Caki2 (cell line): ENCODE measurements around the gene SPP1. TPM values are rescaled to one million over a fixed set of nuclear protein-coding genes. Genes with fewer than 3 reads are reported as not detected.
A peak's percentile ranks its signal among the peaks of the same experiment; 100 is the strongest.
"Not testable (repeated sequence)": the region's sequence is repeated elsewhere in the genome, so short reads cannot be mapped to it uniquely, and the experiment has no call there.

Experiments
- DNase-seq: peaks from one replicate; pipeline ENCODE4 v3.0.0-alpha.2; 2015; ENCODE audit warnings: low read depth
- in situ Hi-C: cut with HindIII; loops from 2 replicates; pipeline ENCODE4 v1.10.0; 2016; ENCODE audit warnings: low sequenced_read_pairs, low pct_unique_long_range_greater_than_20kb, mixed read lengths
- total RNA-seq: library from RNA; depleted of rRNA; stranded (reverse); fragments of >200 nt; shearing (Covaris generic); gene quantifications from 2 replicates; pipeline ENCODE4 v1.2.3, GENCODE V29; 2014; ENCODE audit warnings: low replicate concordance; rRNA removed

The SPP1 gene
- 7,203 and 7,403 TPM in 2 replicates for total RNA-seq

DNA sequence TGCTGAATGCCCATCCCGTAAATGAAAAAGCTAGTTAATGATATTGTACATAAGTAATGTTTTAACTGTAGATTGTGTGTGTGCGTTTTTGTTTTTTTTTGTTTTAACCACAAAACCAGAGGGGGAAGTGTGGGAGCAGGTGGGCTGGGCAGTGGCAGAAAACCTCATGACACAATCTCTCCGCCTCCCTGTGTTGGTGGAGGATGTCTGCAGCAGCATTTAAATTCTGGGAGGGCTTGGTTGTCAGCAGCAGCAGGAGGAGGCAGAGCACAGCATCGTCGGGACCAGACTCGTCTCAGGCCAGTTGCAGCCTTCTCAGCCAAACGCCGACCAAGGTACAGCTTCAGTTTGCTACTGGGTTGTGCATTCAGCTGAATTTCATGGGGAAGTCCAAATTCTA, at the start of gene SPP1:
SPP1 (plus strand) TSS at position 249 of the 400 bp plus-strand sequence. CDS start 1,182 bp downstream, outside the sequence.
- peak; percentile 99 for DNase-seq
- in situ Hi-C loops: no loop called here

DNA sequence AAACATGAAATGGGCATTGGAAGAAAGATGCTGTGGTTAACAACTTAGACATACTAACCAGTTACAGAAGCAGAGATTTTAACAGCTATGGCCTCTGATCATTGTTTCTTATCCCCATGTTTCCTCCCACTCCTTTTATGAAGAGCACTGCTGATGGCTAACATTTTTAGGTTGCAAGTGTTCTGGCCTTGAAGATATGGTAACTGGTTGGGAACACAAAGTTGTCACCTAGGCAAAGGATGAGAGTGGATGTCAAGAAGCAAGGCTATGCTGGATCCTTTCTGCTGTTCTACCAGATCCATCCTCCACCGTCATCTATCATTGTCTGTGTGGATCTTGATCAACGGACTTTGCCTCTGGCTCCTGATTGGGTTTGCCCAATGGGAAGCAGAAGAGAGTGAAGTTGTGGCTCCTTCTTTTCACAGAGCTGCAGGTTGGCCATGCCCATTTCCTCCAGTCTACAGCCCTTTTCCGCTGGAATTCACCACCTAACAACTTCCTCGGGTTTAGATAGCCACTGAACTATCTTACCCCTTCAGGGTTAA, 48.9 kb upstream of the SPP1 start:
- no peak for DNase-seq
- in situ Hi-C loops: no loop called here

DNA sequence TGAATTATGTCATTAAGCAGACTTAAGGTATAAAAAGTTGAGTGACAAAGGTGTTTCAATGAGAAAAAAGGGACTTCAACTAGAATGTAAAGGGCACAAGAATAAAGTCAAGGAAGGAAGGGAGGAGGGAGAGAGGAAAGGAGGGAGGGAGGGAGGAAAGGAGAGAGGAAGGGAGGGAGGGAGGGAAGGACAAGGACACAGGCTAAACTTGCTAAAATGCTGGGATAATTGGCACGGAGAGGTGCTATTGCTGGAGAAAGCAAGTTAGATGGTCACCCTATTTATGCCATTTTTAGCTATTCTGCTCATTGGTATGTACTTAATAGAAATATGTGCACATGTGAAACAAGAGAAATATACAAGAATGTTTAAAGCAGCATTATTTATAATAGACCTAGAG, 44.9 kb upstream of the SPP1 start:
- in situ Hi-C loops: no loop called here
- no peak for DNase-seq

DNA sequence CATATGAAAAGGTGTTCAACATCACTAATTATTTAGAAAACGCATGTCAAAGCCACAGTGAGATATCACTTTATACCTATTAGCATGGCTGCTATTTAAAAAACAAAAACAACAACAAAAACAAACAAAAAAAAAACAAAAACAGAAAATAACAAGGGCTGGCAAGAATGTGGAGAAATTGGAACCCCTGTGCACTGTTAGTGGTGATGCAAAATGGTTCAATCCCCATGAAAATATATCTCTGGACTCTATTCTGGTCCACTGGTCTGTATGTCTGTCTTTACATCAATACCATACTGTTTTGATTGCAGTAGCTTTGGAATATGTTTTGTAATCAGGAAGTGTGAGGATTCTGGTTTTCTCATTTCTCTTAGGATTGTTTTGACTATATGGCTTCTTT, 43.6 kb upstream of the SPP1 start:
- no peak for DNase-seq
- in situ Hi-C loops: no loop called here

DNA sequence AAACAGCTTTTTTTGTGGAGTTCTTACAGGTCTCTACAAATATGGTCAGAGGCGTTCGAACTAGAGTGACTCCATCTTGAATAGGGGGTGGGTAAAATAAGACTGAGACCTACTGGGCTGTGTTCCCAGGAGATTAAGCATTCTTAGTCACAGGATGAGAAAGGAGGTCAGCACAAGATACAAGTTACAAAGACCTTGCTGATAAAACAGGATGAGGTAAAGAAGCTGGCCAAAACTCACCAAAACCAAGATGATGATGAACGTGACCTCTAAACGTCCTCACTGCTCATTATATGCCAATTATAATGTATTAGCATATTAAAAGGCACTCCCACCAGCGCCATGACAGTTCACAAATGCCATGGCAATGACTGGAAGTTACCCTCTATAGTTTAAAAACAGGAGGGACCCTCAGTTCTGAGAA, 42.8 kb upstream of the SPP1 start:
- no peak for DNase-seq
- in situ Hi-C loops: no loop called here

DNA sequence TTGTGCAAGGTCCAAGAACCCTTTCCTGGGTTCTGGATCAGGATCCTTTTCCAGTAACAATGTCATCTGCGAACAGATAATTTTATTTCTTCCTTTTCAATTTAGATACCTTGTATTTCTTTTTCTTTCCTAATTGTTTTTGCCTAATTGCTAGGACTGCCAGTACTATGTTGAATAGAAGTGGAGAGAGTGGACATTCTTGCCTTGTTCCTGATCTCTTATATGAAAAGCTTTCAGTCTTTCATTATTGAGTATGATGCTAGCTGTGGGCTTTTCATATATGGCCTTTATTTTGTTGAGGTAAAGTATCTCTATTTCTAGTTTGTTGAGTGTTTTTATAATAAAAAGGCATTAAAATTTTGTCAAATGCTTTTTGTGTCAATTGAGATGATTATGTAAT, 42.2 kb upstream of the SPP1 start:
- in situ Hi-C loops: no loop called here
- no peak for DNase-seq

DNA sequence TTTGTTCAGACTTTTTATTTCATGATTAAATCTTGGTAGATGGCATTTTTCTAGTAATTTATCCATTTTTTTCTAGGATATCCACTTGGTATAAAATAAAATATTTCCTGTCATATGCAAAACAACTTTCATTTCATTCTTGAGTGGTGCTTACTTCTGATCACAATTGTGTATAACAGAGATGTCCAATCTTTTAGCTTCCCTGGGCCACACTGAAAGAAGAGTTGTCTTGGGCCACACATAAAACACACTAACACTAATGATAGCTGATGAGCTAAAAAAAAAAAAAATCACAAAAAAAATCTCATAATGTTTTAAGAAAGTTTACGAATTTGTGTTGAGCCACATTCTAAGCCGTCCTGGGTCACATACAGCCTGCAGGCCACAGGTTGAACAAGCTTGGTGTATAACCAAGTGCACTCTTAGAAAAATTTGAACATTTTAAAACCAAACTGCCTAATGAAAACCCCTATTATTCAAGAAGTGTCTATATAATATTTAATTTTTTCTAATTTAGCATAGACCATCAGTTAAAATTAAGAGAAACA, 41.3 kb upstream of the SPP1 start:
- no peak for DNase-seq
- in situ Hi-C loops: no loop called here

DNA sequence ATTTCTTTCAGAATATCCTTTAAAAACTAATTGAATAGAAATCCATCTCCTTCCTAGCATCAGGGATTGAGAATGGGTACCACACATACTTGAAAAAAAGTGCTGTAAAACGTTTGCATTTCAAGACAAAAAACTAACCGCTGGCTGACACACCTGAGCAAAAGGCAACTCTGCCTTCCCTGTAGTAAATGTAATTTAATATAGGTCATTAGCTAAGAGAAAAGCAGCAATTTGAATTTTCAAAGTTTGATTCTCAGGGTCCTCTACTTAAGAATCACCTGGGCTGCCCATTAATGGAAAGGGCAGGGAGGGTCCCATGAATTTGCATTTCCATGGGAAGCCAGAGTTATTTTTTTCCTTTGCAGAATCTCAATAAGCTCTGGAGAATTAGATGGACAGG, 40.5 kb upstream of the SPP1 start:
- no peak for DNase-seq
- in situ Hi-C loops: no loop called here

DNA sequence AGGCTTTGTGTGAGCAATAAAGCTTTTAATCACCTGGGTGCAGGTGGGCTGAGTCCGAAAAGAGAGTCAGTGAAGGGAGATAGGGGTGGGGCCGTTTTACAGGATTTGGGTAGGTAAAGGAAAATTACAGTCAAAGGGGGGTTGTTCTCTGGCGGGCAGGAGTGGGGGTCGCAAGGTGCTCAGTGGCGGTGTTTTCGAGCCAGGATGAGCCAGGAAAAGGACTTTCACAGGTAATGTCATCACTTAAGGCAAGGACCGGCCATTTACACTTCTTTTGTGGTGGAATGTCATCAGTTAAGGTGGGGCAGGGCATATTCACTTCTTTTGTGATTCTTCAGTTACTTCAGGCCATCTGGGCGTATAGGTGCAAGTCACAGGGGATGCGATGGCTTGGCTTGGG, 39.6 kb upstream of the SPP1 start:
- in situ Hi-C loops, DNase-seq: not testable (repeated sequence)

DNA sequence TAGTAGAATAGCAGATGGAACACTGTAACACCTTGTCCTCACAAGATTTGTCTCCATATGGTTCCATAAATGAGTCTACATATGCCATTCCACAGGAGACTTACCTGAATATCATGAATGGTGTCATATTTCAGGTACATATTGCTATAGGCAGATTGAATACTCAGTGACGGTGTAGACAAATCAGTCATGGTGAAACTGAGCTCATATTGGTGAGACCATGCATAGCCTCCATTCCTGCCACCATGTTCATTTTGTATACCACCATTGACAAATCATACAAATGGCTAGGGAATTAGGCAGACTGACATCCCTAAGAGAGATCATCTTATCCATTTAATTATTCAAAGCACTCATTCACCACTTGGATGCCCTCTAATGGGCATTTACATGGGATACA, 38.0 kb upstream of the SPP1 start:
- no peak for DNase-seq
- in situ Hi-C loops: no loop called here

DNA sequence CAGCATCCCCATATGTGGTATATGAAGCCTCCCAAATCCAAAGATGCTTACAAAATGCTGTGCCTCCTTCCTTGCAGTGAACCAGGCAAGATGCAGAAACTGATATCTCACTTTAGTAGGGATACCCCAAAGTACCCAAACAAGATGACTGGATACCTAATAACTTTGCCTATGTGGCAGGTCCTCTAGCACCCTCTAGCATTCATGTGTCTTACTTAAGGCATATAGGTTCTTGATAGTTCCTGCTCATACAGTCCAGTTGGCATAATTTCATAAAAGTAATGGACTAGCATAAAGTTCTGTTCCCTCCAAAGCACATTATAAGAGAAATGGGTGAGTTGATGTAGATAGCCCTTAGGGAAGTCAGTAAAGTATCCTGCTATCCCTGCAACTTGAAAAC, 36.8 kb upstream of the SPP1 start:
- in situ Hi-C loops: no loop called here
- no peak for DNase-seq

DNA sequence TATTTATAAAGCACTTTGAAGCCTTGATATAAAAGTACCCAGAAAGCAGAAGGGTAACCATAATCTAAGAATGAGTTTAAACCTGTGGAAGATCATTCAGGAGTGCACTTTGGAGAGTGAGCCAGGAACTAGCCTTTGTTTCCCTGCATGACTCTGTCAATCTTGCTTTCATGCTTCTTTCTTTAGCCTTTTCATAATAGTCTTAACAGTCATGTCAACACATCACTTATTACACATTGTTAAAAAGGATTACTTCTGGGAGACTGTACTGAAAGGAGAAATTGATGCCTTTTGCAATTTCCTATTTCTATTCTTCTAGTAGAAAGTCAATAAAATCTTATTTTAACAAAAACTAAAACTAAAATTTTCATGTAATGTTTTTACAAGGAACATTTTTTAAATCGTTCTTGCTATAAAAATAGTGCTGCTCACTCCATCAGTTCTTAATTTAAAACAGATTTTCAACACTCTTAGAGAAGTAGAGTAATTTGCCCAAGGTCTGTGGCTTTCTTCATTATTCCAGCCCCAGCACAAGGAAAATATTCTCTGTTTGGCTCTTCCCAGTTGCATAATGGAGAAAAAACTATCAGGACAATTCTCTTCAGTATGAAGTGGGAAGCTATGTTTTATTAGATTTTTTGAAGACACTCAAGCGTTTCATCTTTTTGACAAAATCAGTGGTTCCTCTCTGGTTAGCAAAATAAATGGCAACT, 35.4 kb upstream of the SPP1 start:
- in situ Hi-C loops: no loop called here

DNA sequence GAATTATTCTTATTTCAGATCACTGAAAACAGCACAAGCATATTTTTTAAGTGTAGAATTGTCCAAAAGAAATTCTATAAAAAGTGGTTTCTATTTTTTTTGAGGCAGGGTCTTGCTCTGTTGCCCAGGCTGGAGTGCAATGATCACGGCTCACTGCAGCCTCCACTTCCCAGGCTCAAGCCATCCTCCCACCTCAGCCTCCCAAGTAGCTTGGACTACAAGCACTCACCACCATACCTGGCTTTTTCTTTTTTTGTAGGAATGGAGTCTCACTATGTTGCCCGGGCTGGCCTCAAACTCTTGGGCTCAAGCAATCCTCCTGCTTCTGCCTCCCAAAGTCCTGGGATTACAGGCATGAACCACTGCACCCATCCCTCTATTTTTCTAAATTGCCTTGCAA, 34.7 kb upstream of the SPP1 start:
- DNase-seq, in situ Hi-C loops: not testable (repeated sequence)

More for the DNA sequence above, 35.4 kb upstream of the SPP1 start:
- no peak for DNase-seq

DNA sequence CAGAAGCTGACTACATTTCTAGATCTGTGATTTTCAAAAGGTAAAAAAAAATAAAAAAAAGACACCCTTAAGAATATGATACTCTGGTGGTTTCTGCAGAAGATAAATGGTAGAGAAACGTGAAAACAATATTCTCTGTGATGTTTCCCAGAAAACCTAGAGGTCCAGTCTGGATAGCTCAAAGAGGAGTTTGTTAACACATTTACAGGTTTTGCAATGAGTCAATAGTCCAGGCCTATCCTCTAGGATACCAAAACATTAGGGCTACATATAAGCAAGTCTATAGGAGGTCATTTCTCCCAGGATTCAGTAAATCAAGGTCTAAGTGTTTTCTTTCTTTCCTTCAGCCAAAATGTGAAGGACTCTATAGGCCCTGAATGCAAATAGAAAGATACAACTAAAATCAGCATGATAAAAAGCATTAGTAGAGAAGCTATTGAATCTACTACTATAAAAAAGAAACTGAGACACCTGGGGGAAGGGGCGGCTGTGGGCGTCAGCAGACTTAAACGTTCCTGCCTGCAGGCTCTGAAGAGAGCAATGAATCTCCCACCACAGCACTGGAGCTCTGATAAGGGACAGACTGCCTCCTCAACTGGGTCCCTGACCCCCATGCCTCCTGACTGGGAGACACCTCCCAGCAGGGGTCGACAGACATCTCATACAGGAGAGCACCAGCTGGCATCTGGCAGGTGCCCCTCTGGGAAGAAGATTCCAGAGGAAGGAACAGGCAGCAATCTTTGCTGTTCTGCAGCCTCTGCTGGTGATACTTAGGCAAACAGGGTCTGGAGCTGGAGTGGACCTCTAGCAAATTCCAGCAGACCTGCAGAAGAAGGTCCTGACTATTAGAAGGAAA, 33.7 kb upstream of the SPP1 start:
- in situ Hi-C loops: no loop called here
- no peak for DNase-seq

DNA sequence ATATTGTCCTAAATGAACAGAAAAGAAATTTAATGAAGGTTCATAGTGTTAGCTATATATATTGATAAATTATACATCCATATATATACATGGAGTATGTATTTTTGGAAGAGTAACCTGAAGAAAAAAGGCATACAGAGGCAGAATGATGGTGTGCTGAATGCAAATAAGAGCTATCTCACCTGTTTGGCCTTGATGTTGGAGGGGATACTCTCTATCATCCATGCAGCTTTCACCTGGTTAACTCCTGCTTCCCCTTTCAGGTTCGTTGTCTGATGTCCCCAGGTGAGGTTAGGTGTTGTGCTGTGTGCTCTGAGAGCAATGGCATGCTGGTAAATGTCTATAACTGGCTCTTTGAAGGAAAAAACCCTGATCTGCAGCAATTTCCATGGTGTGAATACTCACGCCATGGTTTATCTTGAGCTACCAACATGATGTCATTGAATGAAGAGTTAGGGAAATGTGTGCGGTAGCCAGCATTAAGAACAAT, 31.8 kb upstream of the SPP1 start:
- DNase-seq: no peak
- in situ Hi-C loops: no loop called here

DNA sequence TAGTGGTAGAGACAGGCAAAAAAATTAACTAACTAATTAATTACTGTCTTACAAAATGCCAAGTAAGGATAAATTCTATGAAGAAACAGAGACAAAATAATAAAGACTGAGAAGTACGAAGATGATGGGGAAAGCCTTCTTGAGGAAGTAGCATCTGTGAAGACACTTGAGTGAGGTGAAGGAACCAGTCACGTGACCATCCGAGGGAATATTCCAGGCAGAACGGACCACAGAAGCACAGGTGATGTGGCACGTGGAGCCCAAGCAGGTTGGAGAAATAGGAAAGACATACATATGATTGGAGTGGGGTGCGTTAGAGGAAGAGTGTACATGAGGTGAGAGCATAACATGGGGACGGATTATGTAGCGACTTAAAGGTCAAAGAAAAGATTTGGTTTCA, 30.5 kb upstream of the SPP1 start:
- in situ Hi-C loops: loop anchor here (5.0 kb wide), 1 partner anchor 63 kb away; no protein-coding TSS in a partner anchor
- no peak for DNase-seq

DNA sequence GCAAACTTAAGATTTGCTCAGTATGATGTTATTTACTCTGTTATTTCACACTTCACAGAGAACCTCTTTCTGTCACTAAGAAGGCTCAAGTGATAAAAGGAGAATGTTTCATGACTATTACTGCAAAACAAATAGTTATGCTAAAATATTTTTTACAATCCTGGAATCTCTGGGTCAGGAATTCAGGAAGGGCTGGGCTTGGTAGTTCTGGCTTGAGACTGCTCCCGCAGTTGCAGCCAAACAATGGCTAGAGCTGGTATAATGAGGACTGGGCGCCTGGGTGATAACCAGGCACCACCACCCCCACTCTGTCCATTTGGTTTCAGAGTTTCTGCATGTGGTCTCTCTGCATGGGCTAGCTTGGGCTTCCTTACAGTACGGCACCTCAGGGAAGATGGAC, 28.7 kb upstream of the SPP1 start:
- in situ Hi-C loops: loop anchor here (5.0 kb wide), 1 partner anchor 64 kb away; no protein-coding TSS in a partner anchor
- DNase-seq: no peak

DNA sequence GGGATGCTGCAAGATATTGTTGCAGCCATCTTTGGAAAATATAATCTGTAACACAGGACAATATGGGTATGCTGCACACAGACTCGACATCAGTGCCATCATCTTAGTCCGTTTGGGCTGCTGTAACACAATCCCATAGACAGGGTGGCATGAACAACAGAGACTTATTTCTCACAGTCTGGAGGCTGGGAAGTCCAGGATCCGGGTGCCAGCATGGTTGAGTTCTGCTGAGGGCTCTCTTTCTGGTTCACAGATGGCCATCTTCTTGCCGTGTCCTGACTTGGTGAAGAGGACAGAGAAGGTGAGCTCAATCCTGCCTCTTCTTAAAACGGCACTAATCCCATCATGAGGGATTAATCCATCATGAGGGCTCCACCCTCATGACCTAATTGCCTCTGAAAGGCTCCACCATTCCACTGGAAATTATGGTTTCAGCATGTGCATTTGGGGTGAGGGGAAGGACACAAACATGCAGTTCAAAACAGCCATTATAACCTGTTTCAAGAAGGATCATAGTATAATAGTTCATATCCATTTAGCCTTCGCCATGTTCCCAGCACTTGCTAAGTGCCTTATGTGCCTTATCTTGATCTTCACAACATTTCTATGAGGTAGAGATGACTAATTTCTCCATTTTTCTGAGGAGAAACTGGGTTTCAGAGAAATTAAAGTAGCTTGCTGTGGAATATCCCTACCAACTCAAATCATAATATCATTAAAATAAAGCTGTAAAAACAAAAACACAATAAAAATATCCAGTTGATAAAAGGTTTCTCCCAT, 27.9 kb upstream of the SPP1 start:
- in situ Hi-C loops: loop anchor here (5.0 kb wide), 1 partner anchor 65 kb away; no protein-coding TSS in a partner anchor
- no peak for DNase-seq
